Keratinocyte (primary cell): Measurements from ENCODE around the gene NEK8. TPM values are rescaled to one million over a fixed set of nuclear protein-coding genes. Genes with fewer than 3 reads are reported as not detected.

ENCODE experiments used
- DNase-seq: peaks from one replicate; pipeline ENCODE4 v3.0.0-alpha.2; 2011; ENCODE audit warnings: low read depth, missing footprints, low spot score
- FAIRE-seq: peaks from 2 replicates; lab custom pipeline; 2011; peaks lifted over from hg19 to GRCh38; lab: Jason Lieb, UNC
- H2AFZ ChIP-seq: 2 replicates; pipeline ENCODE4 v1.6.0; 2012; ENCODE audit warnings: low read length, control low read depth, inconsistent platforms; ENCODE audit not compliant: control insufficient read depth
- H3K27ac ChIP-seq: 2 replicates; pipeline ENCODE4 v1.5.1; 2011; ENCODE audit warnings: low read length; ENCODE audit not compliant: control insufficient read depth, insufficient read depth
- H3K27me3 ChIP-seq: 3 replicates; pipeline ENCODE4 v1.6.0; 2011; ENCODE audit warnings: low read length; ENCODE audit not compliant: control insufficient read depth, insufficient read depth; ENCODE audit errors: extremely low read depth
- H3K36me3 ChIP-seq, 2 experiments: 2 replicates in 1 of 2; 3 replicates in 1 of 2; pipeline ENCODE4 v1.5.1; 2011; ENCODE audit warnings: low read length in 2 of 2, mild to moderate bottlenecking in 1 of 2; ENCODE audit not compliant: control insufficient read depth in 2 of 2, insufficient read depth in 2 of 2; ENCODE audit errors: extremely low read depth in 1 of 2
- H3K4me1 ChIP-seq: 3 replicates; pipeline ENCODE4 v1.5.1; 2011; ENCODE audit warnings: low read length; ENCODE audit not compliant: control insufficient read depth, insufficient read depth; ENCODE audit errors: extremely low read depth
- H3K4me2 ChIP-seq: 3 replicates; pipeline ENCODE4 v1.6.0; 2011; ENCODE audit warnings: low read depth, low read length; ENCODE audit not compliant: control insufficient read depth, insufficient read depth; ENCODE audit errors: extremely low read depth
- H3K4me3 ChIP-seq, 3 experiments: fragments of 200-600 bp in 1 of 3; sonication (generic) in 1 of 3; 2 replicates in 2 of 3; 3 replicates in 1 of 3; pipeline ENCODE4 v1.5.1; 2011 to 2016; ENCODE audit warnings: low read length in 3 of 3, mild to moderate bottlenecking in 3 of 3, control low read depth in 2 of 3, inconsistent platforms in 1 of 3, low read depth in 1 of 3, mixed read lengths in 1 of 3, mixed run types in 1 of 3, moderate library complexity in 1 of 3; ENCODE audit not compliant: control insufficient read depth in 2 of 3, insufficient read depth in 2 of 3; ENCODE audit errors: extremely low read depth in 1 of 3
- H3K79me2 ChIP-seq: 2 replicates; pipeline ENCODE4 v1.6.0; 2012; ENCODE audit warnings: low read length; ENCODE audit not compliant: control insufficient read depth, insufficient read depth
- H3K9ac ChIP-seq: 3 replicates; pipeline ENCODE4 v1.6.0; 2011; ENCODE audit warnings: low read length; ENCODE audit not compliant: control insufficient read depth, insufficient read depth; ENCODE audit errors: extremely low read depth
- H3K9me1 ChIP-seq: 3 replicates; pipeline ENCODE4 v1.6.0; 2011; ENCODE audit warnings: low read length; ENCODE audit not compliant: control insufficient read depth, insufficient read depth; ENCODE audit errors: extremely low read depth
- H3K9me3 ChIP-seq: 2 replicates; pipeline ENCODE4 v1.5.1; 2012; ENCODE audit warnings: low read depth, low read length; ENCODE audit not compliant: control insufficient read depth
- H4K20me1 ChIP-seq: 3 replicates; pipeline ENCODE4 v1.6.0; 2011; ENCODE audit warnings: low read length; ENCODE audit not compliant: control insufficient read depth, insufficient read depth; ENCODE audit errors: extremely low read depth
- CTCF ChIP-seq, 3 experiments: IDR thresholded peaks in 1 of 3; conservative IDR thresholded peaks in 1 of 3; optimal IDR thresholded peaks in 1 of 3; 2 replicates in 2 of 3; 3 replicates in 1 of 3; pipeline versions ENCODE3 to v1.5.1; 2011; ENCODE audit warnings: low read length in 3 of 3, mild to moderate bottlenecking in 3 of 3, moderate library complexity in 2 of 3, control low read depth in 1 of 3, inconsistent platforms in 1 of 3; ENCODE audit not compliant: insufficient read depth in 2 of 3; ENCODE audit errors: extremely low read depth in 1 of 3
- EZH2 ChIP-seq: IDR thresholded peaks from one replicate; pipeline ENCODE4 v1.6.1; 2012; ENCODE audit warnings: inconsistent platforms, mild to moderate bottlenecking, low read length, moderate library complexity
- dilution Hi-C: fragments of 300-500 bp; cut with MboI; formaldehyde crosslinking; loops from one replicate; pipeline ENCODE4 v1.7.0; 2020; ENCODE audit warnings: low sequenced_read_pairs; ENCODE audit not compliant: extremely low pct_ligation_motif_present
- polyA plus RNA-seq, 5 experiments: library from polyadenylated mRNA; depleted of rRNA in 3 of 5; stranded (reverse) in 3 of 5; stranded (forward) in 1 of 5; unstranded in 1 of 5; fragments of >200 nt; gene quantifications; 1 replicate in 1 of 5; 2 replicates in 3 of 5; 3 replicates in 1 of 5; pipeline versions ENCODE4 v1.2.1 to v1.2.3, GENCODE V29; 2011 to 2012; ENCODE audit warnings: missing spikeins in 2 of 5, low read depth in 1 of 5, low replicate concordance in 1 of 5

Gene NEK8
- polyA plus RNA-seq, 1 donor (not counting 4 experiments of a cell fraction or from before 2014, with no cell fraction given) = 4.1 TPM

GRCh38 chr17:28686296-28686695, 42.3 kb upstream of the NEK8 start:
- Histone ChIP-seq H3K79me2 (no peaks in the 10 kb centered on the region), H2AFZ (no peak overlapping the region), H3K9me3 (no peaks in the 10 kb centered on the region), H3K4me1 (no peaks in the 10 kb centered on the region), H3K27ac (no peak overlapping the region), H4K20me1 (peaks cover 2% of the 10 kb centered on the region), H3K27me3 (no peaks in the 10 kb centered on the region), H3K4me3 (no peak overlapping the region), H3K9me1 (no peaks in the 10 kb centered on the region), H3K4me2 (no peak overlapping the region), H3K9ac (no peak overlapping the region), H3K36me3 (peaks cover 61 to 70% of the 10 kb centered on the region in 2 experiments)
- DNase-seq = no peak
- TF ChIP-seq EZH2 (no peak), CTCF (optimal IDR thresholded peaks at IDR 0.05 in 1 of 3, IDR thresholded peaks at IDR 0.05 in 1 of 3, conservative IDR thresholded peaks at IDR 0.05 in 1 of 3; ENCODE audit: extremely low read depth in 1 of 3, insufficient read depth in 2 of 3, low read length in 3 of 3) (no peak)
- dilution Hi-C loops = no loop called here
- no peak for FAIRE-seq

- FAIRE-seq (no peak), DNase-seq (no peak)
- Histone ChIP-seq H3K9me1 (no peaks in the 10 kb centered on the region), H3K27ac (no peak overlapping the region), H3K79me2 (no peaks in the 10 kb centered on the region), H3K4me1 (no peaks in the 10 kb centered on the region), H3K27me3 (no peaks in the 10 kb centered on the region), H3K9me3 (no peaks in the 10 kb centered on the region), H3K36me3 (peaks cover 51 to 54% of the 10 kb centered on the region in 2 experiments), H3K9ac (no peak overlapping the region), H4K20me1 (peaks cover 2% of the 10 kb centered on the region), H3K4me3 (no peak overlapping the region), H3K4me2 (no peak overlapping the region), H2AFZ (no peak overlapping the region)
- no peak for TF ChIP-seq EZH2
- dilution Hi-C loops = no loop called here
These were observed 40.1 kb upstream of the NEK8 start for GRCh38 chr17:28688481-28688880.

GRCh38 chr17:28689011-28689410, 39.6 kb upstream of the NEK8 start:
- dilution Hi-C loops = no loop called here
- peaks cover 54 to 56% of the 10 kb centered on the region in 2 experiments for H3K36me3 ChIP-seq
- no peaks in the 10 kb centered on the region for H3K79me2 ChIP-seq

More at GRCh38 chr17:28689011-28689410, 39.6 kb upstream of the NEK8 start:
- Histone ChIP-seq H3K9ac (no peak overlapping the region), H3K4me1 (no peaks in the 10 kb centered on the region), H4K20me1 (peaks cover 2% of the 10 kb centered on the region), H3K9me1 (no peaks in the 10 kb centered on the region), H2AFZ (no peak overlapping the region), H3K27ac (no peak overlapping the region), H3K4me3 (no peak overlapping the region), H3K4me2 (no peak overlapping the region), H3K9me3 (no peaks in the 10 kb centered on the region), H3K27me3 (no peaks in the 10 kb centered on the region)
- FAIRE-seq = no peak
- no peak for TF ChIP-seq CTCF (optimal IDR thresholded peaks at IDR 0.05 in 1 of 3, IDR thresholded peaks at IDR 0.05 in 1 of 3, conservative IDR thresholded peaks at IDR 0.05 in 1 of 3; ENCODE audit: extremely low read depth in 1 of 3, insufficient read depth in 2 of 3, low read length in 3 of 3)
- no peak for TF ChIP-seq EZH2
- no peak for DNase-seq
